Neural cell (in vitro differentiated cells): ENCODE measurements around the gene DDX51. TPM values are rescaled to one million over a fixed set of nuclear protein-coding genes. Genes with fewer than 3 reads are reported as not detected.

Experiments
- H2AFZ ChIP-seq: fragments of 200-600, 300-800 bp; sonication (generic), shearing (Covaris generic); 2 replicates; pipeline ENCODE4 v1.6.0; 2014; ENCODE audit warnings: low read depth, mild to moderate bottlenecking, antibody characterized with exemption, low read length, moderate library complexity
- H3F3A ChIP-seq: fragments of 200-600 bp; shearing (Covaris generic); 2 replicates; pipeline ENCODE4 v1.6.1; 2016; ENCODE audit warnings: mild to moderate bottlenecking, moderate library complexity, mixed read lengths, antibody characterized with exemption, low read length; ENCODE audit not compliant: insufficient read depth, poor library complexity, severe bottlenecking
- H3K27ac ChIP-seq: fragments of 200-600, 300-800 bp; sonication (generic), shearing (Covaris generic); 2 replicates; pipeline ENCODE4 v1.5.1; 2014; ENCODE audit warnings: mild to moderate bottlenecking, low read length, moderate library complexity
- H3K27me3 ChIP-seq: fragments of 300-800, 200-600 bp; sonication (generic), shearing (Covaris generic); 2 replicates; pipeline ENCODE4 v1.6.0; 2014; ENCODE audit warnings: mild to moderate bottlenecking, low read depth, low read length, moderate library complexity; ENCODE audit not compliant: insufficient read depth
- H3K36me3 ChIP-seq: fragments of 300-800, 200-600 bp; sonication (generic), shearing (Covaris generic); 2 replicates; pipeline ENCODE4 v1.5.1; 2014; ENCODE audit warnings: mild to moderate bottlenecking, antibody characterized with exemption, low read length, moderate library complexity; ENCODE audit not compliant: insufficient read depth
- H3K4me2 ChIP-seq: fragments of 300-800, 200-600 bp; sonication (generic), shearing (Covaris generic); 2 replicates; pipeline ENCODE4 v1.6.0; 2014; ENCODE audit warnings: mild to moderate bottlenecking, low read length
- H3K4me3 ChIP-seq: fragments of 300-800, 200-600 bp; sonication (generic), shearing (Covaris generic); 2 replicates; pipeline ENCODE4 v1.5.1; 2014; ENCODE audit warnings: mild to moderate bottlenecking, low read length, moderate library complexity
- H3K79me2 ChIP-seq: fragments of 200-600 bp; shearing (Covaris generic); replicated peaks from 2 replicates; pipeline ENCODE4 v1.6.0; 2014; ENCODE audit warnings: mild to moderate bottlenecking, low read length, moderate library complexity; ENCODE audit not compliant: insufficient read depth
- H3K9ac ChIP-seq: fragments of 300-800, 200-600 bp; sonication (generic), shearing (Covaris generic); 2 replicates; pipeline ENCODE4 v1.6.1; 2016; ENCODE audit warnings: mild to moderate bottlenecking, low read length, mixed read lengths
- H3K9me2 ChIP-seq: fragments of 200-600 bp; shearing (Covaris generic); 2 replicates; pipeline ENCODE4 v1.6.1; 2016; ENCODE audit warnings: mild to moderate bottlenecking, low read length, mixed read lengths; ENCODE audit not compliant: insufficient read depth
- H3K9me3 ChIP-seq: fragments of 200-600, 300-800 bp; sonication (generic), shearing (Covaris generic); 2 replicates; pipeline ENCODE4 v1.6.1; 2016; ENCODE audit warnings: mild to moderate bottlenecking, mixed run types, low read length, moderate library complexity, mixed read lengths
- H4K20me1 ChIP-seq: fragments of 200-600 bp; shearing (Covaris generic); 2 replicates; pipeline ENCODE4 v1.6.1; 2016; ENCODE audit warnings: mild to moderate bottlenecking, mixed run types; ENCODE audit not compliant: insufficient read depth
- EP300 ChIP-seq: fragments of 450-650 bp; conservative IDR thresholded peaks from 2 replicates; pipeline ENCODE4 v1.6.1; 2014; ENCODE audit warnings: antibody characterized with exemption, mild to moderate bottlenecking, moderate library complexity; ENCODE audit not compliant: poor library complexity, severe bottlenecking
- EZH2 ChIP-seq: fragments of 200-600, 300-800 bp; shearing (Covaris generic), sonication (generic); IDR thresholded peaks from 2 replicates; pipeline ENCODE4 v1.6.1; 2014; ENCODE audit warnings: antibody characterized with exemption, low read length, borderline replicate concordance, mild to moderate bottlenecking; ENCODE audit not compliant: insufficient read depth, poor library complexity, severe bottlenecking
- MXI1 ChIP-seq: fragments of 450-650 bp; conservative IDR thresholded peaks from 2 replicates; pipeline ENCODE4 v1.6.1; 2014; ENCODE audit warnings: antibody characterized with exemption, mild to moderate bottlenecking; ENCODE audit not compliant: poor library complexity, severe bottlenecking
- POLR2AphosphoS5 ChIP-seq: IDR thresholded peaks from 2 replicates; pipeline ENCODE4 v1.6.1; 2012
- RAD21 ChIP-seq: fragments of 450-650 bp; conservative IDR thresholded peaks from 2 replicates; pipeline ENCODE4 v1.6.1; 2014; ENCODE audit warnings: antibody characterized with exemption, mild to moderate bottlenecking, moderate library complexity
- SMC3 ChIP-seq: fragments of 450-650 bp; conservative IDR thresholded peaks from 2 replicates; pipeline ENCODE4 v1.6.1; 2014; ENCODE audit warnings: antibody characterized with exemption, mild to moderate bottlenecking, moderate library complexity; ENCODE audit not compliant: poor library complexity
- TAF1 ChIP-seq: IDR thresholded peaks from 2 replicates; pipeline ENCODE4 v1.6.1; 2012; ENCODE audit warnings: low read depth
- polyA plus RNA-seq: library from polyadenylated mRNA; depleted of rRNA; stranded (reverse); fragments of >200 nt; gene quantifications from 2 replicates; pipeline ENCODE4 v1.2.3, GENCODE V29; 2014
- TF ChIP-seq, protein P1 (sequence below): IDR thresholded peaks from 2 replicates; pipeline ENCODE4 v1.6.1; 2012; ENCODE audit warnings: borderline replicate concordance
- TF ChIP-seq, protein P2 (sequence below): fragments of 450-650 bp; IDR thresholded peaks from 2 replicates; pipeline ENCODE4 v1.5.1; 2014; ENCODE audit warnings: antibody characterized with exemption, mild to moderate bottlenecking, moderate library complexity; ENCODE audit not compliant: poor library complexity, severe bottlenecking

Gene DDX51
- polyA plus RNA-seq, 1 donor from 2014 or later, result 17.6 TPM

DNA sequence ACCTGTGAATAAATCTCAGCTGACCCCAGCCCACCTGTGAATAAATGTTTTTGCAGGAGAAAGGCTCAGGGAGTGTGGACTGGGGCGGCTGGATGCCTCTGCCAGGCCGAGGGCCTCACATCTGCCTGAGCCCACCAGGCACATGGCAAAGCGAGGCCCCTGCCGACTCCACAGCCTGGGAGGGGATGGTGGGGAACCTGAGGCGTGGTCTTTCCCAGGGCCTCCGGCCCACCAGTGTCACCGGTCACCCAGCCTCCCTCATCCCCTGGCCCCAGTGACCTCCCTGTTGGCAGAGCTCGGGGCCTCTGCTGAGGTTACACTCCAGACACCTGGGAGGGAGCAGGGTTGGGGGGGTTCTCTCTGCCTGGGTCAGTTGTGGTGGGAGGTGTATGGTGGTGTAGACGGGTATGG, 8.3 kb upstream of the DDX51 start:
- TF ChIP-seq, protein P1, sequence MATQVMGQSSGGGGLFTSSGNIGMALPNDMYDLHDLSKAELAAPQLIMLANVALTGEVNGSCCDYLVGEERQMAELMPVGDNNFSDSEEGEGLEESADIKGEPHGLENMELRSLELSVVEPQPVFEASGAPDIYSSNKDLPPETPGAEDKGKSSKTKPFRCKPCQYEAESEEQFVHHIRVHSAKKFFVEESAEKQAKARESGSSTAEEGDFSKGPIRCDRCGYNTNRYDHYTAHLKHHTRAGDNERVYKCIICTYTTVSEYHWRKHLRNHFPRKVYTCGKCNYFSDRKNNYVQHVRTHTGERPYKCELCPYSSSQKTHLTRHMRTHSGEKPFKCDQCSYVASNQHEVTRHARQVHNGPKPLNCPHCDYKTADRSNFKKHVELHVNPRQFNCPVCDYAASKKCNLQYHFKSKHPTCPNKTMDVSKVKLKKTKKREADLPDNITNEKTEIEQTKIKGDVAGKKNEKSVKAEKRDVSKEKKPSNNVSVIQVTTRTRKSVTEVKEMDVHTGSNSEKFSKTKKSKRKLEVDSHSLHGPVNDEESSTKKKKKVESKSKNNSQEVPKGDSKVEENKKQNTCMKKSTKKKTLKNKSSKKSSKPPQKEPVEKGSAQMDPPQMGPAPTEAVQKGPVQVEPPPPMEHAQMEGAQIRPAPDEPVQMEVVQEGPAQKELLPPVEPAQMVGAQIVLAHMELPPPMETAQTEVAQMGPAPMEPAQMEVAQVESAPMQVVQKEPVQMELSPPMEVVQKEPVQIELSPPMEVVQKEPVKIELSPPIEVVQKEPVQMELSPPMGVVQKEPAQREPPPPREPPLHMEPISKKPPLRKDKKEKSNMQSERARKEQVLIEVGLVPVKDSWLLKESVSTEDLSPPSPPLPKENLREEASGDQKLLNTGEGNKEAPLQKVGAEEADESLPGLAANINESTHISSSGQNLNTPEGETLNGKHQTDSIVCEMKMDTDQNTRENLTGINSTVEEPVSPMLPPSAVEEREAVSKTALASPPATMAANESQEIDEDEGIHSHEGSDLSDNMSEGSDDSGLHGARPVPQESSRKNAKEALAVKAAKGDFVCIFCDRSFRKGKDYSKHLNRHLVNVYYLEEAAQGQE, result no peak
- Histone ChIP-seq H4K20me1 (no peaks in the 10 kb centered on the region), H3K9ac (no peak overlapping the region), H3K27ac (no peak overlapping the region), H3K36me3 (no peaks in the 10 kb centered on the region), H2AFZ (no peak overlapping the region), H3K9me3 (no peaks in the 10 kb centered on the region), H3K9me2 (no peaks in the 10 kb centered on the region), H3K4me3 (no peak overlapping the region), H3K4me2 (no peak overlapping the region), H3F3A (no peaks in the 10 kb centered on the region), H3K79me2 (no peaks in the 10 kb centered on the region), H3K27me3 (no peaks in the 10 kb centered on the region)

DNA sequence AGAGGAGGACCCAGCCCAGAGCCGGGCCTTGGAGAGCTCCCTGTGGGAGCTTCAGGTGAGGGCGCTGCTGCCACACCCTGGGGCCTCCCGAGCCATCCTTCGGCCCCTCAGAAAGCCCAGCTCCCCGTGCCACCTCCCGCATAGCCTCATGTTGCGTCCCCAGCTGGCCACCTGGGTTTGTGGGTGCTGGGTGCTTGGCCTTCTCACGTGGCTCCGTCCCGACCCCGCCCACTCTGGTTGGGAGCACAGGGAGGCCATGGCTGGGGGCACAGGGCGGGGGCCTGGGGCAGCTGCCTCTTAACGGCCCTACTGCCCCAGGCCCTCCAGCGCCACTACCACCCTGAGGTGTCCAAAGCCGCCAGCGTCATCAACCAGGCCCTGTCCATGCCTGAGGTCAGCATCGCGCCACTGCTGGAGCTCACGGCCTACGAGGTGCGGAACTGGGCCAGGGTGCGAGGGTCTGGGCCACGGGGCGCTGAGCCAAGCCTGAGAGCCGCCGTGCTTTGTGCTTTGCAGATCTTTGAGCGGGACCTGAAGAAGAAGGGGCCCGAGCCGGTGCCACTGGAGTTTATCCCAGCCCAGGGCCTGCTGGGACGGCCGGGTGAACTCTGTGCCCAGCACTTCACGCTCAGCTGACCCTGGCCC, 7.8 kb upstream of the DDX51 start:
- Histone ChIP-seq H3K9ac (no peak overlapping the region), H2AFZ (no peak overlapping the region), H3F3A (no peaks in the 10 kb centered on the region), H3K36me3 (no peaks in the 10 kb centered on the region), H3K4me2 (no peak overlapping the region), H3K4me3 (no peak overlapping the region), H3K9me2 (no peaks in the 10 kb centered on the region), H3K27me3 (no peaks in the 10 kb centered on the region), H3K9me3 (no peaks in the 10 kb centered on the region), H3K27ac (no peak overlapping the region), H3K79me2 (peaks cover under 1% of the 10 kb centered on the region), H4K20me1 (no peaks in the 10 kb centered on the region)
- TF ChIP-seq, protein P2, sequence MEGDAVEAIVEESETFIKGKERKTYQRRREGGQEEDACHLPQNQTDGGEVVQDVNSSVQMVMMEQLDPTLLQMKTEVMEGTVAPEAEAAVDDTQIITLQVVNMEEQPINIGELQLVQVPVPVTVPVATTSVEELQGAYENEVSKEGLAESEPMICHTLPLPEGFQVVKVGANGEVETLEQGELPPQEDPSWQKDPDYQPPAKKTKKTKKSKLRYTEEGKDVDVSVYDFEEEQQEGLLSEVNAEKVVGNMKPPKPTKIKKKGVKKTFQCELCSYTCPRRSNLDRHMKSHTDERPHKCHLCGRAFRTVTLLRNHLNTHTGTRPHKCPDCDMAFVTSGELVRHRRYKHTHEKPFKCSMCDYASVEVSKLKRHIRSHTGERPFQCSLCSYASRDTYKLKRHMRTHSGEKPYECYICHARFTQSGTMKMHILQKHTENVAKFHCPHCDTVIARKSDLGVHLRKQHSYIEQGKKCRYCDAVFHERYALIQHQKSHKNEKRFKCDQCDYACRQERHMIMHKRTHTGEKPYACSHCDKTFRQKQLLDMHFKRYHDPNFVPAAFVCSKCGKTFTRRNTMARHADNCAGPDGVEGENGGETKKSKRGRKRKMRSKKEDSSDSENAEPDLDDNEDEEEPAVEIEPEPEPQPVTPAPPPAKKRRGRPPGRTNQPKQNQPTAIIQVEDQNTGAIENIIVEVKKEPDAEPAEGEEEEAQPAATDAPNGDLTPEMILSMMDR, result no peak
- TF ChIP-seq RAD21 (no peak), EP300 (no peak), MXI1 (no peak), SMC3 (no peak), POLR2AphosphoS5 (no peak), EZH2 (no peak), TAF1 (no peak)
- TF ChIP-seq, protein P1, result no peak
